Measurements from ENCODE around the gene BBIP1. TPM values are rescaled to one million over a fixed set of nuclear protein-coding genes. Genes with fewer than 3 reads are reported as not detected.

The BBIP1 gene
- total RNA-seq, 4 donors from 2014 or later: 8.9 to 15.3 (median 11.7) TPM

- in situ Hi-C loops (cut with MboI; ENCODE audit: low sequenced_read_pairs in 4 of 4) (no loop called here), intact Hi-C loops (cut with DNase I; ENCODE audit: low total_unique reads) (no loop called here)
- H3K36me3 ChIP-seq: no peaks in the 10 kb centered on the region
- TF ChIP-seq CTCF (IDR thresholded peaks at IDR 0.05 in 4 of 5, conservative IDR thresholded peaks at IDR 0.05 in 1 of 5): no peak
- TF ChIP-seq POLR2A (IDR thresholded peaks at IDR 0.05): no peak
- H3K27ac ChIP-seq: no peak overlapping the region
- no peak for DNase-seq
- no peak overlapping the region for H3K4me3 ChIP-seq
- no peaks in the 10 kb centered on the region for H3K27me3 ChIP-seq
- no peaks in the 10 kb centered on the region for H3K9me3 ChIP-seq
- ATAC-seq: peak; percentile 30 to 39
- peaks cover 16 to 17% of the 10 kb centered on the region in 2 donors for H3K4me1 ChIP-seq
Observed at GRCh38 chr10:110944792-110945396, 25.9 kb upstream of the BBIP1 start.

GRCh38 chr10:110939419-110939818 is 20.4 kb upstream of the BBIP1 start:
- Histone ChIP-seq H3K4me3 (no peak overlapping the region), H3K4me1 (peaks cover 2 to 10% of the 10 kb centered on the region in 2 donors), H3K36me3 (no peaks in the 10 kb centered on the region), H3K9me3 (no peaks in the 10 kb centered on the region), H3K27ac (no peak overlapping the region), H3K27me3 (no peaks in the 10 kb centered on the region)
- ATAC-seq: no peak
- intact Hi-C loops (cut with DNase I; ENCODE audit: low total_unique reads): no loop called here
- DNase-seq: no peak
- TF ChIP-seq CTCF (IDR thresholded peaks at IDR 0.05 in 4 of 5, conservative IDR thresholded peaks at IDR 0.05 in 1 of 5) (no peak), POLR2A (IDR thresholded peaks at IDR 0.05) (no peak)
- in situ Hi-C loops (cut with MboI; ENCODE audit: low sequenced_read_pairs in 4 of 4): no loop called here

- Histone ChIP-seq H3K27me3 (no peaks in the 10 kb centered on the region), H3K4me3 (no peak overlapping the region), H3K9me3 (no peaks in the 10 kb centered on the region), H3K4me1 (peaks cover 0 to 7% of the 10 kb centered on the region in 2 donors), H3K27ac (no peak overlapping the region), H3K36me3 (no peaks in the 10 kb centered on the region)
- DNase-seq: no peak
- in situ Hi-C loops (cut with MboI; ENCODE audit: low sequenced_read_pairs in 4 of 4): no loop called here
- TF ChIP-seq CTCF (IDR thresholded peaks at IDR 0.05 in 4 of 5, conservative IDR thresholded peaks at IDR 0.05 in 1 of 5) (no peak), POLR2A (IDR thresholded peaks at IDR 0.05) (no peak)
- no peak for ATAC-seq
- intact Hi-C loops (cut with DNase I; ENCODE audit: low total_unique reads): no loop called here
Observed at GRCh38 chr10:110936757-110937156, 17.8 kb upstream of the BBIP1 start.

GRCh38 chr10:110932505-110933180 is 13.7 kb upstream of the BBIP1 start:
- intact Hi-C loops (cut with DNase I; ENCODE audit: low total_unique reads) (no loop called here), in situ Hi-C loops (cut with MboI; ENCODE audit: low sequenced_read_pairs in 4 of 4) (no loop called here)
- H3K27me3 ChIP-seq: no peaks in the 10 kb centered on the region
- H3K27ac ChIP-seq: no peak overlapping the region
- no peaks in the 10 kb centered on the region for H3K36me3 ChIP-seq
- TF ChIP-seq POLR2A (IDR thresholded peaks at IDR 0.05) (no peak), CTCF (IDR thresholded peaks at IDR 0.05 in 4 of 5, conservative IDR thresholded peaks at IDR 0.05 in 1 of 5) (no peak)
- no peak overlapping the region for H3K4me3 ChIP-seq
- no peaks in the 10 kb centered on the region for H3K9me3 ChIP-seq
- peaks cover 11 to 14% of the 10 kb centered on the region in 2 donors for H3K4me1 ChIP-seq
- DNase-seq: no peak
- ATAC-seq: no peak
